ENCODE results near the gene MTA3.

MTA3 gene

DNA sequence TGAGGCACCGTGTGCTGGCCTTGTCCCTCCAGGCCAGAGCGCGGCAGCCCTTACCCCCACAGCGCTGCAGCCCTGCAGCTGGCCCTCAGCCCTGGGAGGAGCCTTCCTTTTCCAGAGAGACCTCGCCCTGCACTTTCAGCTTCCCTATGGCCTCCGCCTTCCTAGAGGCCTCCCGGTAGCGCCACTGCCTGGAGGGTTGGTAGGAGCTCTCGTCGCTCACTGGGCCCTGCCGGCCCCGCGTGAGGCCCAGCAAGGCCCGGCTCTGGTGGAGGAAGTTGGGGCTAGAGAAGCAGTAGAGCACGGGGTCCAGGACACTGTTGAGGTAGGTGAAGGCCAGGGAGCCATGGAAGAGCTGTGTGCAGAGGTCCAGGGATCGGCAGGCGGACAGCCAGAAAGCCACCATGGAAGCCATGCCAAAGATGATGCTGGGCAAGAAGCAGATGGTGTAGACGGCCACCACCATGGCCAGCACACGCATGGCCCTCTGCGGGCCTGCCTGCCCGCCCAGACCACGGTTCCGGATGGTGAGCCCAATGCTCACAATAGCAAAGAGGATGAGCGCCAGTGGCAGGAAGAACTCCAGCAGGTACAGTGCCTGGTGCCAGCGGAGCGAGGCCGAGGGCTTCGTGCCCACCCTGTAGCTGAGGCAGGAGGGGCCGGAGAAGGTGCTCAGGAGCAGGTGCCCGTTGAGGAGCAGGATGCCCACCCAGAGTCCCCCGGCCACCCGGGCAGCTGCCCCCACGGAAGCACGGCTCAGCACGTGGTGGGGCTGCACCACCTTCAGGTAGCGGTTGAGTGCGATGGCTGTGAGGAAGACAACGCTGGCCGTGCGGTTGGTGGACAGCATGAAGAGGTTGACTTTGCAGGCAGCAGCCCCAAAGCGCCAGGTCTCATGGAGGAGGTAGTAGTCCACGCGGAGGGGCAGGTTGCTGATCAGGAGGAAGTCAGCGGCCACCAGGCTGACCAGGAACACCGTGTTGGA, 194.7 kb downstream of the MTA3 start:
- DNase-seq (ENCODE audit: low read depth, low spot score), result no peak

DNA sequence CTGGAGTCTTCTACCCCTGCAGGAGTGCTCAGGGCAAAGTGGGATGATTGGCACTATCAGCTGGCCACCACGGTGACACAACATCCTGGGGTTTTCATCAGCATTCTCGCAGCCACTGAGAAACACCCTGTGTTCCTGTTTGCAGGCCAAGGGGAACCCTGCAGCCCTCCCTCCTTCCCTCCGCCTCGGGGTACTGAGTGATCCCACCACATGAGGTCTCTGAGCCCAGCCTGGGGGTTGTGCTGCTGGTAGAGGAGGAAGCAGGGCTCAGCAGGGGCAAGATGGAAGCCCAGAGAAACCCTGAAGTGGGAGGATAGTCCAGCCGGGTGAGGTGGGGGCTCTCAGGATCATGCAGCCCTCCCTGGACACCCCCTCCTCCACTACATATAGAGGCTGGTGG, 195.7 kb downstream of the MTA3 start, which contains the start of gene OXER1:
OXER1 (minus strand) TSS at position 40 of the 400 bp plus-strand sequence. CDS start 73 bp downstream, outside the sequence.
- no peak for TF ChIP-seq POLR2AphosphoS5 (IDR thresholded peaks at IDR 0.05; ENCODE audit: borderline replicate concordance, low read depth, low read length)
- TF ChIP-seq FOXP2 (optimal IDR thresholded peaks at IDR 0.05; ENCODE audit: control extremely low read depth, extremely low read length, insufficient read depth), result no peak
- no peak for TF ChIP-seq EZH2 (IDR thresholded peaks at IDR 0.05)
- no peak within 1 kb of the TSS for H3K4me3 ChIP-seq
- no peak within 1 kb of the TSS for H3K9ac ChIP-seq (ENCODE audit: insufficient read length)
- H3K9me3 ChIP-seq (ENCODE audit: low read depth, low read length), result no peaks in the 10 kb centered on the region
- no peak for DNase-seq (ENCODE audit: low read depth, low spot score)
- H3K36me3 ChIP-seq (ENCODE audit: insufficient read depth, low read length), result no peaks in the 10 kb centered on the region
- H3K27ac ChIP-seq, result no peak within 1 kb of the TSS

More for the DNA sequence above, 194.7 kb downstream of the MTA3 start:
- Histone ChIP-seq H3K4me3 (no peak overlapping the region), H3K36me3 (ENCODE audit: insufficient read depth, low read length) (no peaks in the 10 kb centered on the region), H3K27ac (no peak overlapping the region), H3K9me3 (ENCODE audit: low read depth, low read length) (no peaks in the 10 kb centered on the region), H3K9ac (ENCODE audit: insufficient read length) (no peak overlapping the region)
- TF ChIP-seq EZH2 (IDR thresholded peaks at IDR 0.05) (no peak), POLR2AphosphoS5 (IDR thresholded peaks at IDR 0.05; ENCODE audit: borderline replicate concordance, low read depth, low read length) (no peak)

DNA sequence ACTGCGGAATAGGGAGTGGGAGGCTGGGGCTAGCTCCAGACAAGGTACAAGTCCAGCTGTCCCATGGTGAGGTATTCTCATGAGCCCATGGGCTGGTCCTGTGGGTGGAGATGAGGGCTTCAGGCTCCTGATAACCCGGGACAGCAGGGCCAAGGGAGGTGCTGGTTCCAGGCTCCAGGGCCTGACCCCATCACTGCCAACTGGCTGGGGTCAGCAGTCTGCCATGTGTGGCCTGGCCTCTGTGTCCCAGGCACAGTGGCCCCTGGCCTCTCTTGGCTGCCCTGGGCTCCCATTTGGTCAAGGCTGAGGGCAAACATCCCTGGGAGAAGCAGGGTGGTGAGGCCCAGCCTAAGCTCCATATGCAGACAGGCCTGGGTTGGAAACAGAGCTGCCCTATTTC, 196.5 kb downstream of the MTA3 start:
- H3K9me3 ChIP-seq (ENCODE audit: low read depth, low read length), result no peaks in the 10 kb centered on the region

DNA sequence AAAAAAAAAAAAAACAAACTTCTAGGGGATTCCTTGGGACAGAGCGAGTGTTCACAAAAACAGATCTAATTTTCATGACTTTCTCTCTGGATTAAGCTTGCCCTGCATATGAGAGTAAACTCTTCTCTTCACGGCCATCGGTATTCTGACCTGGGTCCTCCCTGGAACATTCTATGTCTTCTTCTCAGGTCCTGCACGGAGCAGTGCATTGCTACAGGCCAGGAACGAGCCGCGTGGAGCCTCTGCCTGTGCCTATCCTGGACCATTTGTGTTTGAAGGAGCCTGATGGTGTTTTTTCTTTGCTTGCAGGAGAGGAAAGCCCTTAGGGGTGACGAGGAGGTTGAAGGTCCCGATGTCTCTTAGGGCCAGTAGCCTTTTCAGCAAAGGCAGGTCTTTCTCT, 197.3 kb downstream of the MTA3 start:
- Histone ChIP-seq H3K9ac (ENCODE audit: insufficient read length) (no peak overlapping the region), H3K36me3 (ENCODE audit: insufficient read depth, low read length) (no peaks in the 10 kb centered on the region), H3K4me3 (no peak overlapping the region), H3K27ac (no peak overlapping the region), H3K9me3 (ENCODE audit: low read depth, low read length) (no peaks in the 10 kb centered on the region)
- TF ChIP-seq FOXP2 (optimal IDR thresholded peaks at IDR 0.05; ENCODE audit: control extremely low read depth, extremely low read length, insufficient read depth) (no peak), POLR2AphosphoS5 (IDR thresholded peaks at IDR 0.05; ENCODE audit: borderline replicate concordance, low read depth, low read length) (no peak), EZH2 (IDR thresholded peaks at IDR 0.05) (no peak)
- DNase-seq (ENCODE audit: low read depth, low spot score), result no peak

More for the DNA sequence above, 196.5 kb downstream of the MTA3 start:
- no peak overlapping the region for H3K9ac ChIP-seq (ENCODE audit: insufficient read length)
- TF ChIP-seq EZH2 (IDR thresholded peaks at IDR 0.05), result no peak
- TF ChIP-seq POLR2AphosphoS5 (IDR thresholded peaks at IDR 0.05; ENCODE audit: borderline replicate concordance, low read depth, low read length), result no peak
- TF ChIP-seq FOXP2 (optimal IDR thresholded peaks at IDR 0.05; ENCODE audit: control extremely low read depth, extremely low read length, insufficient read depth), result no peak
- H3K27ac ChIP-seq, result no peak overlapping the region
- no peaks in the 10 kb centered on the region for H3K36me3 ChIP-seq (ENCODE audit: insufficient read depth, low read length)
- no peak overlapping the region for H3K4me3 ChIP-seq
- DNase-seq (ENCODE audit: low read depth, low spot score), result no peak

DNA sequence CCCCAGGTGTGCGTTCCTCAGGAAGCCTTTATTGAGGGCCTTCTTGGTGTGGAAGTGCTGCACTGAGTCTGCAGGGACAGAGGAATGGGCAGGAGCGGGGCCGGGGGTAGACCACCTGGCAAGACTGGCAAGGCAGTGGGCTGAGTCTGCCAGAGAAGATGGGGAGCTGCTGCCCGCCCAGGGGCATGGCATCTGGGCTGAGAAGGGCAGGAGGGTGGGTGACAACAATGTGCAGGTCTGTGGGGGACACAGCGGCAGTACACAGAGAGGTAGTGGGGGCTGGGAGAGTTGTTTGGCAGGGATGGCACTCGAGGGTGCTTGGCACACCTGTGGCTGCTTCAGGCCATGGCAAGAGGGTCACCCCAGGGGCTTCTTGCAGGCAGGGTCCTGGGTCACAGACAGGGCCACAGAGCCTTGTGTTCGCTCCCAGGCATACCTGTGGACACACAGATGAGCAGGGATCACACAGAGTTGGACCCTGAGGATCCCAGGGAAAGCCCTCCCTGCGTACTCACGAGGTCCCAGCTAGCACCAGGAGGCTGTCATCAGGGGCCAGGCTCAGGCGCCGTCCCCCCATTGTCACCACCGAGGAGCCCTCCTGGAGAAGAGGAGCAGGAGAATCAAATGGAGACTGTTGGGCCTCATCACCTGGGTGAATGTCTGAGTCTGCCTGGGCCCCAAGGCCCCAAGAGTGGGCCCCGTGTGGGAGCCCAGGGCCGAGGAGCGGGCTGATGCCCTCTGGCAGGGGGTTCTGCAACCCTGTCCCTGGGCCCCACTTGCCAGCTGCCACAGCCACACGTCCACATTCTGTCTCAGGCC, 198.9 kb downstream of the MTA3 start:
- Histone ChIP-seq H3K9me3 (ENCODE audit: low read depth, low read length) (no peaks in the 10 kb centered on the region), H3K27ac (no peak overlapping the region), H3K36me3 (ENCODE audit: insufficient read depth, low read length) (no peaks in the 10 kb centered on the region), H3K9ac (ENCODE audit: insufficient read length) (no peak overlapping the region), H3K4me3 (no peak overlapping the region)
- TF ChIP-seq POLR2AphosphoS5 (IDR thresholded peaks at IDR 0.05; ENCODE audit: borderline replicate concordance, low read depth, low read length), result no peak
- TF ChIP-seq EZH2 (IDR thresholded peaks at IDR 0.05), result no peak
- no peak for TF ChIP-seq FOXP2 (optimal IDR thresholded peaks at IDR 0.05; ENCODE audit: control extremely low read depth, extremely low read length, insufficient read depth)
- DNase-seq (ENCODE audit: low read depth, low spot score), result no peak

DNA sequence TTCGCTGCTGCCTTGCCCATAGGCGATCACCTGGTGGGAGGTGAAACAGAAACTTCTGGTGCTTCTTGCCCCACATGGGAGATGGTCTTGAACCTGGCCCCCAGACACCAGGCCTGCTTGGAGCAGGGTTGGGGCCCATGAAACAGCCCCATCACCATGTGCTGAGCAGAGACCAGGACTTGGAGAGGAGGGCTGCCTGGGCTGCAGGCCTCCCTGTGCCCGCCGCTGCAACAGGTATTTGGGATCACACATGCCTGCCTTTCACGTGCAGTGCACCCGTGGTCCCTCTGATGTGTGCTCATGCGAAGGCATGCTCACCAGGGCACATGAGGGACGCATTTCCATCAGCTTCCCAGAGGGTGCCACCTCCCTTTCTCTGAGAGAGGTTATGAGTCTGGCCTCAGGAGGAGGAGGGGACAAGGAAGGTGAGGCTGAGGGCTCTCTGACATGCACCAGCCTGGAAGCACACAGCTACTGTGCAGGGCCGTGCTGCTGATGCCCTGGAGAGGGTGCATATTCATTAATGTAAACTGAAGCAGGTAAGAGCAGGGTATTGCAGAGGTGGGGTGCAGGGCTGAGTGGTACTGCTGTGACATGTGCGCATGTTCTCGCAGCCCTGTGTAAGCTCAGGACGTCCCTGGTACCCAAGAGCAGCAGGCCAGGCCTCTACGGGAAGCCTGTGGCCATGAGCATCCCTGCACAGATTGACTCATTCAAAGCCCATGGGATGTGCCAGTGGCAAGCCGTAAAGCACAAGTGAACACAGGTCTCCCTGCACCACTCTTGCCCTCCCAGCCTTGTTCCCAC, 199.7 kb downstream of the MTA3 start:
- no peak for DNase-seq (ENCODE audit: low read depth, low spot score)
- Histone ChIP-seq H3K9ac (ENCODE audit: insufficient read length) (no peak overlapping the region), H3K4me3 (no peak overlapping the region), H3K36me3 (ENCODE audit: insufficient read depth, low read length) (no peaks in the 10 kb centered on the region), H3K27ac (no peak overlapping the region), H3K9me3 (ENCODE audit: low read depth, low read length) (no peaks in the 10 kb centered on the region)
- TF ChIP-seq POLR2AphosphoS5 (IDR thresholded peaks at IDR 0.05; ENCODE audit: borderline replicate concordance, low read depth, low read length) (no peak), EZH2 (IDR thresholded peaks at IDR 0.05) (no peak), FOXP2 (optimal IDR thresholded peaks at IDR 0.05; ENCODE audit: control extremely low read depth, extremely low read length, insufficient read depth) (no peak)

DNA sequence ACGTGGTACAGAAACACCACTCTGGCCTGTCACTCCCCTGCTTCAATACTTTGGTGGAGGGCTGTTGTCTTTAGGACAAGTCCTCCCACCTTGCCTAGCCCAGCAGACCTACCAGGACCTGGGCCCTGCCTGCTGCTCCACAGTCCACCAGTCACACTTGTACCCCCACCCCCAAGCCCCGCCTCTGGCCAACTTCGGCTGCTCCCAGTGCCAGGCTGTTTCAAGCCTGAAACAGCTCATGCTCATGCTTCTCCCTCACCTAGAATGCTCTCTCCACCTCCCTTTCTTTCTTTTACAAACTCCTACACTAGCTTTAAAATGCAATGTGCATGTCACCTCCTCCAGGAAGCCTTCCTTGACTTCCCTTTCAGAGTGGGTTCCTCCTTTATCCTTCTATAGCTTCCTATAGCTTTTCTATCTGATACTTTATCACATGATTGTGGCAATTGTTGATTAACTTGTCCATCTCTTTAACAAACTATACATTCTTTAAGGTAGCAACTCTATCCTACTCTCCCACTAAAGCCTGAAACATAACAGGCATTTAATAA, 200.3 kb downstream of the MTA3 start:
- Histone ChIP-seq H3K36me3 (ENCODE audit: insufficient read depth, low read length) (no peaks in the 10 kb centered on the region), H3K27ac (no peak overlapping the region), H3K9me3 (ENCODE audit: low read depth, low read length) (no peaks in the 10 kb centered on the region), H3K4me3 (no peak overlapping the region), H3K9ac (ENCODE audit: insufficient read length) (no peak overlapping the region)
- no peak for TF ChIP-seq EZH2 (IDR thresholded peaks at IDR 0.05)
- TF ChIP-seq POLR2AphosphoS5 (IDR thresholded peaks at IDR 0.05; ENCODE audit: borderline replicate concordance, low read depth, low read length), result no peak
- TF ChIP-seq FOXP2 (optimal IDR thresholded peaks at IDR 0.05; ENCODE audit: control extremely low read depth, extremely low read length, insufficient read depth), result no peak
- no peak for DNase-seq (ENCODE audit: low read depth, low spot score)
